ENCODE measurements around the gene SYNC. TPM values are rescaled to one million over a fixed set of nuclear protein-coding genes. Genes with fewer than 3 reads are reported as not detected.
A peak's percentile ranks its signal among the peaks of the same experiment; 100 is the strongest.

Gene SYNC
- total and polyA plus RNA-seq, 12 donors = 3.2 to 35.4 (median 6.8) TPM

DNA sequence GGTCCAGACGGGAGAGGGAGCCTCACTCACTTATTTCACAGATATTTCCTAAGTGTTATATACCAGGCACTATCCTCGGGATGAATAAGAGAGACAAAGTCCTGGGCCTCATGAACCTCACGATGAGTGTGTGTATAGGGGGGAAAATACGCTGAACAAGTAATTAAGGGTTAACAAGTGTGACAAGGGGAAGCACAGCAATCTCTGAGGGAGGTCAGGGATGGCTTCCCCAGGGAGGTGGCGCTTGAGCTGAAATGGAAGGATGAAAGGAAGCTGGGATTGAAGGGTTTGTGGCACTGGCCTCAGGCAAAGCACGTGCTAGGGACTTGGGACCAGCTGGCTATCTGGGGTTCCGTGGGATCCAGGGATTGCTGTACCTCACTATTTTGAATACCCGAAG, 46.4 kb upstream of the SYNC start:
- Histone ChIP-seq H3K4me3 (no peak overlapping the region), H3K27ac (peak overlapping the region in 1 of 5 donors; percentile 55), H3K9me3 (replicated peaks in 1 of 3) (no peaks in the 10 kb centered on the region), H3K27me3 (no peaks in the 10 kb centered on the region), H3K4me1 (replicated peaks in 1 of 2) (peaks cover 9 to 11% of the 10 kb centered on the region in 2 donors), H3K36me3 (replicated peaks in 1 of 2) (no peaks in the 10 kb centered on the region)
- TF ChIP-seq POLR2A (IDR thresholded peaks at IDR 0.05) = no peak
- TF ChIP-seq, protein P1, sequence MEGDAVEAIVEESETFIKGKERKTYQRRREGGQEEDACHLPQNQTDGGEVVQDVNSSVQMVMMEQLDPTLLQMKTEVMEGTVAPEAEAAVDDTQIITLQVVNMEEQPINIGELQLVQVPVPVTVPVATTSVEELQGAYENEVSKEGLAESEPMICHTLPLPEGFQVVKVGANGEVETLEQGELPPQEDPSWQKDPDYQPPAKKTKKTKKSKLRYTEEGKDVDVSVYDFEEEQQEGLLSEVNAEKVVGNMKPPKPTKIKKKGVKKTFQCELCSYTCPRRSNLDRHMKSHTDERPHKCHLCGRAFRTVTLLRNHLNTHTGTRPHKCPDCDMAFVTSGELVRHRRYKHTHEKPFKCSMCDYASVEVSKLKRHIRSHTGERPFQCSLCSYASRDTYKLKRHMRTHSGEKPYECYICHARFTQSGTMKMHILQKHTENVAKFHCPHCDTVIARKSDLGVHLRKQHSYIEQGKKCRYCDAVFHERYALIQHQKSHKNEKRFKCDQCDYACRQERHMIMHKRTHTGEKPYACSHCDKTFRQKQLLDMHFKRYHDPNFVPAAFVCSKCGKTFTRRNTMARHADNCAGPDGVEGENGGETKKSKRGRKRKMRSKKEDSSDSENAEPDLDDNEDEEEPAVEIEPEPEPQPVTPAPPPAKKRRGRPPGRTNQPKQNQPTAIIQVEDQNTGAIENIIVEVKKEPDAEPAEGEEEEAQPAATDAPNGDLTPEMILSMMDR (IDR thresholded peaks at IDR 0.05) = no peak
- DNase-seq = no peak
- 87 to 92% (median 88%) methylated on average over 8 of the region's 8 CpGs for WGBS, 4 donors
- intact Hi-C loops (cut with DNase I) = no loop called here

DNA sequence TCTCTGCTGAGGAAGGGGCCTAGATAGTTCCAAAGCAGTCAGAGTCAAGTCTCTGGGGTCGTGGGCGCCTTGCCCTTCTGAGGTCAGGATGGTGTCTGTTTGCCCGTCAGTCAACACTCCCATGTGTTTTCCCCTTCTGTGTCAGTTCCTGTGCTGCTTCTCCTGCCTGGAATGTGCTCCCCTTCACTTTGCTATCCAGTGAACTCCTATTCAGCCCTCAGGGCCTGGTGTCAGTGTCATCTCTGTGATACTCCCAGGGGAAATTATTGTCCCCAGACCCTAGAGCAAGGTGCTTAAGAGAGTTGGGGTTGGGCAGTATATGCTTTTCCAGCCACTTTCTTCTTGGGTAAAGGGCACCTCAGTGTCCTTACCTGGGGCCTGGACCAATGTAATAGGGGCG, 45.8 kb upstream of the SYNC start:
- WGBS, 4 donors = 89 to 100% (median 94%) methylated on average over 4 of the region's 4 CpGs
- intact Hi-C loops (cut with DNase I) = no loop called here

DNA sequence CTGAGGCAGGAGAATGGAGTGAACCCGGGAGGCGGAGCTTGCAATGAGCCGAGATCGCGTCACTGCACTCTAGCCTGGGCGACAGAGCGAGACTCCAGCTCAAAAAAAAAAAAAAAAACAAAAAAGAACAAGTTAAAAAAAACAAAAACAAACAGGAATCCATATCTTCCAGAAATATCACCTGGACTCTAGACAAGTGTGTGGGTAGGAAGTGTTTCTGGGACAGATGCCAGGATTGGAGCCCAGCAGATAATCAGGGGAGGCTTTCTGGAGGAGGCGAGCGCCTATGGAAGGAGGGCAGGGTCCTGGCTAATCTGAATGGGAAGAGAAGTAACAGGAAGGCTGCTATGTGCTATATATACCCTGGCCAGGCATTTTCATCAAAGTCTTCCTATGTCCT, 43.6 kb upstream of the SYNC start:
- no peak for TF ChIP-seq POLR2A (IDR thresholded peaks at IDR 0.05)
- TF ChIP-seq, protein P1 (IDR thresholded peaks at IDR 0.05) = no peak
- 44 to 59% (median 55%) methylated on average over 8 to 9 of the region's 9 CpGs for WGBS, 4 donors
- no peaks in the 10 kb centered on the region for H3K9me3 ChIP-seq (replicated peaks in 1 of 3)
- no peaks in the 10 kb centered on the region for H3K36me3 ChIP-seq (replicated peaks in 1 of 2)
- H3K27ac ChIP-seq = peak overlapping the region in 2 of 5 donors; percentile 35 to 47
- no peaks in the 10 kb centered on the region for H3K27me3 ChIP-seq
- intact Hi-C loops (cut with DNase I) = no loop called here
- no peak overlapping the region for H3K4me3 ChIP-seq
- peak in 3 of 7 donors; percentile 31 to 44 (median 39) for DNase-seq
- H3K4me1 ChIP-seq (replicated peaks in 1 of 2) = peaks cover 19 to 25% of the 10 kb centered on the region in 2 donors

More for the DNA sequence above, 45.8 kb upstream of the SYNC start:
- Histone ChIP-seq H3K4me1 (replicated peaks in 1 of 2) (peaks cover 12 to 14% of the 10 kb centered on the region in 2 donors), H3K4me3 (no peak overlapping the region), H3K27ac (no peak overlapping the region), H3K27me3 (no peaks in the 10 kb centered on the region), H3K9me3 (replicated peaks in 1 of 3) (no peaks in the 10 kb centered on the region), H3K36me3 (replicated peaks in 1 of 2) (no peaks in the 10 kb centered on the region)
- no peak for DNase-seq
- TF ChIP-seq, protein P1 (IDR thresholded peaks at IDR 0.05) = no peak
- no peak for TF ChIP-seq POLR2A (IDR thresholded peaks at IDR 0.05)

DNA sequence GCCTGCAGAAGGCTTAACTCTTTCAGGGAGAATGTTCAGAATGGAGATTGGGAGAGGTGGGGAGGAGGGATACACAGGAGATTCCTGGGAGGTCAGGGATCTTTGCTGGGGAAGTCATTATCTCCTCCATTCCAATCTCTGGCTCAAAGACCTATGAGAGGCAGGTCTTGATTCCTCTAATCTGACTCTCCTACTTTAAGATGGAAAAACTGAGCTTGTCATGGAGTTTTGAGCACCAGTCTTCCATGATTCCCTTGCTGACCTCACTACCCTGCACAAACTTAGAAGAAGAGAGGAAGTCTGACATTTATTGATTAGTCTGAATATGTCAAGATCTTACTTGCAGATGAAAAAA, 41.5 kb upstream of the SYNC start:
- DNase-seq = no peak
- intact Hi-C loops (cut with DNase I) = no loop called here
- no peak for TF ChIP-seq POLR2A (IDR thresholded peaks at IDR 0.05)
- TF ChIP-seq, protein P1 (IDR thresholded peaks at IDR 0.05) = no peak
- Histone ChIP-seq H3K27me3 (no peaks in the 10 kb centered on the region), H3K27ac (peak overlapping the region in 3 of 5 donors; percentile 90 to 94 (median 92)), H3K36me3 (replicated peaks in 1 of 2) (no peaks in the 10 kb centered on the region), H3K4me1 (replicated peaks in 1 of 2) (peaks cover 23 to 30% of the 10 kb centered on the region in 2 donors), H3K9me3 (replicated peaks in 1 of 3) (no peaks in the 10 kb centered on the region), H3K4me3 (peak overlapping the region in 1 of 4 donors; percentile 98)

Data from adrenal gland (tissue), 12 donors.